ENCODE results near the gene TPRN.

DNA sequence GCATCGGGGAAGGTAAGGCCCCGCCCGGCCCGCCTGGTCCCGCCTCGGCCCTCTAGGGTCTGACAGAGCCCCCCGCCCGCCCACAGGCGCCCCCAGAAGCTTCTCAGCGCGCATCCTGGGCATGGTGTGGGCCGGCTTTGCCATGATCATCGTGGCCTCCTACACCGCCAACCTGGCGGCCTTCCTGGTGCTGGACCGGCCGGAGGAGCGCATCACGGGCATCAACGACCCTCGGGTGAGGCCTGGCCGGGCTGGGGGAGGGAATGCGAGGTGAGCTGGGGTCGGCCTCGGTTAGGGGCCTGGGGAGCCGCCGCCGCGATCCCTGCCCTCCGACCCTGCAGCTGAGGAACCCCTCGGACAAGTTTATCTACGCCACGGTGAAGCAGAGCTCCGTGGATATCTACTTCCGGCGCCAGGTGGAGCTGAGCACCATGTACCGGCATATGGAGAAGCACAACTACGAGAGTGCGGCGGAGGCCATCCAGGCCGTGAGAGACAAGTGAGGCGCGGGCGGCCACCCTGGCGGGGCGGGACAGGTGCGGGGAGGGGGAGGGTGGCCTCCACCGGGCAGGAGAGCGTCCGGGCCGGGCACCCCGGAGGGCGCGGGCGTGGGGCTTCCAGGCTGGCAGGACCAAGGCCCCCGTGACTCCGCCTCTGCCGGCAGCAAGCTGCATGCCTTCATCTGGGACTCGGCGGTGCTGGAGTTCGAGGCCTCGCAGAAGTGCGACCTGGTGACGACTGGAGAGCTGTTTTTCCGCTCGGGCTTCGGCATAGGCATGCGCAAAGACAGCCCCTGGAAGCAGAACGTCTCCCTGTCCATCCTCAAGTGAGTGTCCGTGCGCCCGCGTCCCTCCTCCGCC, 37.8 kb downstream of the TPRN start:
- TF ChIP-seq SUZ12 (IDR thresholded peaks at IDR 0.05): no peak
- no peak for TF ChIP-seq ARNT (IDR thresholded peaks at IDR 0.05)
- no peak for TF ChIP-seq FOXA1 (IDR thresholded peaks at IDR 0.05)
- no peak for TF ChIP-seq SP1 (IDR thresholded peaks at IDR 0.05)
- TF ChIP-seq TARDBP (IDR thresholded peaks at IDR 0.05): no peak
- TF ChIP-seq BHLHE40 (IDR thresholded peaks at IDR 0.05; ENCODE audit: borderline replicate concordance): no peak
- no peak for TF ChIP-seq NFRKB (IDR thresholded peaks at IDR 0.05)
